NCI-H1694 treated with DMSO at 0.1 percent for 48 hours (cell line): ENCODE measurements around the gene ART1.
"Not testable (repeated sequence)": the region's sequence is repeated elsewhere in the genome, so short reads cannot be mapped to it uniquely, and the experiment has no call there.

Source experiments
- DNase-seq: peaks from one replicate; lab custom pipeline; 2025; lab: John Stamatoyannopoulos, UW

The ART1 gene

GRCh38 chr11:3632070-3632660, 12.8 kb upstream of the ART1 start:
- DNase-seq: no peak

DNA sequence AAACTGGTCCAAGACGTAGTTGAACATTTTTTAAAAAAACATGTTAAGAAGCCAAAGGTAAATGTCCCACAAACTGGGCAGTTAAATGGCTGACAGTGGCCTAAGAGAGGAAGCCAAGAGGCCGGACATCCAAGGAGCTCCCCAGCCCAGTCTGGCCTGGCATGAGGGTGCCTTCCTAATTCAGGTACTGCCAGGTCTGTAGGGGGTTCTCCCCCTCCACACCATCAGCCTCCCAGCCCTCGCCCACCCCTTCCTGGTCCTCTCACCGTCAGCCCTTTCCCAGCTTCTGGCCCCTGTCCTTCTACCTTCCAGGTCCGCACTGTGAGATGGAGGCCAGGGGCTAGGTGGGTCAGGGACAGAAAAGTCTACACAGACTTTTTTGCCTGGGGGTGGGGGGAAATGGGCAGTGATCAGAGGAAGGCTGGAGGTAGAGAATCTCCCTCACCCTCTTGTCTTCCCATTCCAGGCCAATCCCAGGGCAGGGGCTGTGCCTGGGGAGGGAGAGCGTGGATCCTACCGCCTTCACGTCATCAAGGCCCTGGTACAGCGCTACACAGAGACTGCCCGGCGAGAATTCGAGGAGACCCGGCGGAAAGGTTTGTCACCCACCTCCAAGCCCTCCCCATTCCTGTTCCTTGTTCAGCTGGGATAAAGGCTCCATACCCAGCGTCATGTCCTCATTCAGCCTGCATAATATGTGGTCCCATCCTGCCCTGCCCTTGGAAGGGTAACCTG, 9.1 kb upstream of the ART1 start:
- DNase-seq: no peak

GRCh38 chr11:3637201-3637600, 7.7 kb upstream of the ART1 start:
- no peak for DNase-seq

DNA sequence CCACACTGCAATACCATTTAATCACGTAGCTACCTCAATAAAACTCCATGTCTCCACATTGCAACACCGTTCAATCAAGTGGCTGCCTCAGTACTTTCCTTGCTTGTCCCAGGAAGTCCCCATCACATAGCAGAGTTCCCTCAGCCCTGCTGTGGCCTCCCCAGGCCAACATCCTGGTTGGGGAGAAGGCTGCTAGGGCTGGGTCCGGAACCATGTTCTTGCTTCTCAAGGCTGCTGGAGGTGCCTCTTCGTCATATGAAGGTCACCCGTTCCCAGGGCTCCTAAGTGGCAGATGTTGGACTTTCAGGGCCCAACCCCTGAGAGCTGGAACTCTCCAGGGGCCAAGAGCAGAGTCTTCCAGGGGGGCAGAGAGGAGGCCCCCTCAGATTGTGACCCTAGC, 6.4 kb upstream of the ART1 start:
- no peak for DNase-seq

DNA sequence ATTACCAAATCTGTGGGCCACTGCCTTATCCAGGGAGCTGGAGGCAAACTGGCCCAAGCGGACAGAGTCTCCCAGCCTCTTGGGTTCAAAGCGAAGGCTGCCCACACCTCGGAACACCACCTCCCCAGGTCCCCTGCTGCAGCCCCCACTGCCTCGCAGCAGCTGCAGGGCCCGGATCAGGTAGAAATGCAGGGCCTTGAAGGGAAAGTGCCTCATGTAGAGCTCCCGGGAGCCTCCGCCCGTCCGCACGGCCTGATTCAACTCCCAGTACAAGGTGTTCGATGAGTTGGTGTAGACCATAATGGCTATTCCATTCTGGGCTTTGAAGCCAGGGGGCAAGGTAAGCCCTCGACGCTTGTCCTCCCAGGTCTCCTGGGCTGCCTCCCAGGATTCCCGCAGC, 5.1 kb upstream of the ART1 start:
- no peak for DNase-seq

- no peak for DNase-seq
Measured at GRCh38 chr11:3641191-3641590, 3.7 kb upstream of the ART1 start.

- DNase-seq: no peak
Measured at GRCh38 chr11:3641701-3642070, 3.2 kb upstream of the ART1 start, which contains the start of gene ART5. TSS of gene ART5 (minus strand) at chr11:3641992. CDS start at chr11:3641862, 130 bp downstream.

DNA sequence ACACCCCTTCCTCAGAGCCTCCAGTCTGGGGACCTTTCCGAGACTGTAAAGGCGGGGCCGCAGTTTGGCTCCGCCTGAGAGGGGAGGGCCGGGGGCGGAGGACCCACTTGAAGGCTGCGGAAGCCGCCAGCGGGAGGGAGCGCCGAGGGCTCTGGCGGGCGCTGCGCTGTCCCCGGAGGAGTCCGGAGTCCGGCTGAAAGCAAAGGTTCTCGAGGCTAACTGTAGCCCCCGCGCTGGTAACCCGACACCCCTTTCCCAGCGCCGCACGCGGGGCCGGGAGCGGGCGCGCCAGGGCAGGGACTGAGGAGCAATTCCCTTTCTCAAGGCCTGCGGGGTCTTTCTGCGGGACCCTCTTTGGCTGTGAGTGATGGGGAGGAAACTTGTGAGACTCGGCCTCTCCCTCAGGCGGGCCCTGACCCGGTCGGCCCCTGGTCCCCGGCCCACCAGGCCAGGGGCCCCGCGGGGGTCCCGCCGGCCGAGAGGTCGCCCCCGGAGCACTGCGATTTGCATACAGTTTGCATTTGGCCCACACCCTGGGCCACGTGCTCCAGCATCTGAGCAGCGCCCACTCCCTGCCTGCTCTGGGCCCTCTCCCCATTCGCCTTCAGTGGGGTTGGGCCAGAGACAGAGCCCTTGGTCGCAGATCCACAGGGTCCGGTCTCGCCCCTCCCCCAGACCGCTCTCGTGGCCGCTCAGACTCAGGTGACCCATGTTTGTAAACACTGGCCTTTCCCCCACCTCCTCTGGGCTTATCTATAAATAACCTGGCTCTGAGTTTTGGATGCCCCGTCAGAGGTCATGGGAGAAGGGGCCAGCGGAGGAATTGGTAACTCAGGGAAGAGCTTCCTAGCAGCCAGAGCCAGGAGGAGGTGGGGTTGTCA, 2.6 kb upstream of the ART1 start:
- DNase-seq: peak; percentile 4

DNA sequence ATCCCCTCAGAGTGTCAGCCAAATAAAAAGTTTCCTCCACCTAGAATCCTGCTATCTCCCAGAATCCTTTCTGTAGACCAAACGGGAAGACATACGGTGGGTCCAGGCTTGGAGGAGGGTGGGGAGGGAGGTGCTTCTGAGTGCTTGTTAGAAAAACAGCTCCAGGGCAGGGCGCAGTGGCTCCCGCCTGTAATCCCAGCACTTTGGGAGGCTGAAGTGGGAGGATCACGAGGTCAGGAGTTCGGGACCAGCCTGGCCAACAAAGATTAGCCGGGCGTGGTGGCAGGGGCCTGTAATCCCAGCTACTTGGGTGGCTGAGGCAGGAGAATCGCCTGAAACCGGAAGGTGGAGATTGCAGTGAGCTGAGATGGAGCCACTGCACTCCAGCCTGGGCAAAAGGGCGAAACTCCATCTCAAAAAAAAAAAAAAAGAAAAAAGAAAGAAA, 1.8 kb upstream of the ART1 start:
- DNase-seq: not testable (repeated sequence)

DNA sequence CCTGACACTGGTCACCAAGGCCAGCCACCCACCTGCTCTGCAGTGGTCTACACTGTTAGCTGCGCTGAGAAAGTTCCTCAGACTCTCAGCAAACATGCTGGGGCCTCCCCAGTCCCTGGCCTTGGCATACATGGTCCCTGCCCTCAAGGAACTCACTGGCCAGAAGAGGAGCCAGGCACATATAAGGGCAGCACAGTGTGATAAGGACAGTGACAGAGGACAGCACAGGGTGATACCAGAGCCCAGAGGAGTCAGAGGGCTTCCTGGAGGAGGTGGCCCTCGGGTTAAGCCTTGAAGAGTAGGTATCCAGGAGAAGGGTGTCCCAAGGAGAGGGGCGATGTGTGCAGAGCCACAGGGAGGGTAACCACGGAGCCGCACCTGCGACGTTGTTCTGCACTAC, 624 bp downstream of the ART1 start:
- DNase-seq: no peak

- DNase-seq: not testable (repeated sequence)
Measured at GRCh38 chr11:3648843-3649242, 3.9 kb downstream of the ART1 start.

- DNase-seq: not testable (repeated sequence)
Measured at GRCh38 chr11:3649374-3649773, 4.4 kb downstream of the ART1 start.

- DNase-seq: not testable (repeated sequence)
Measured at GRCh38 chr11:3652514-3652913, 7.6 kb downstream of the ART1 start.

- DNase-seq: no peak
Measured at GRCh38 chr11:3655547-3655946, 10.6 kb downstream of the ART1 start.

- DNase-seq: not testable (repeated sequence)
Measured at GRCh38 chr11:3657331-3657730, 12.4 kb downstream of the ART1 start.

DNA sequence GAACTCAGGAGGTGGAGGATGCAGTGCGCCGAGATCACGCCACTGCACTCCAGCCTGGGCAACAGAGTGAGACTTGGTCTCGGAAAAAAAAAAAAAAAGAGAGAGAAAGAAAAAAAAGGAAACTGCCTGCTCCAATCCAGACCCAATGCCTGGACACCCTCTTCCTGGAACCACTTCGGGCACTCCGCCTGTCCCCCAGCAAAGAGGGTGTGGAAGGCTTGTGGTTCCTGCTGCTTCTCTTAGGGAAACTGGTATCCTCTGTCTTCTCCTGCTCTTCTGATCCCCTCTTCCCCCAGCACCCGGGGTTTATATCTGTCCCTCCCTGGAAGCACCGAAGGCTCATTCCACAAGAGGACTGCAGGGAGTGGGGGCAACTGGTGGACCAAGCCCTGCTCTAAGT, 13.3 kb downstream of the ART1 start:
- no peak for DNase-seq

DNA sequence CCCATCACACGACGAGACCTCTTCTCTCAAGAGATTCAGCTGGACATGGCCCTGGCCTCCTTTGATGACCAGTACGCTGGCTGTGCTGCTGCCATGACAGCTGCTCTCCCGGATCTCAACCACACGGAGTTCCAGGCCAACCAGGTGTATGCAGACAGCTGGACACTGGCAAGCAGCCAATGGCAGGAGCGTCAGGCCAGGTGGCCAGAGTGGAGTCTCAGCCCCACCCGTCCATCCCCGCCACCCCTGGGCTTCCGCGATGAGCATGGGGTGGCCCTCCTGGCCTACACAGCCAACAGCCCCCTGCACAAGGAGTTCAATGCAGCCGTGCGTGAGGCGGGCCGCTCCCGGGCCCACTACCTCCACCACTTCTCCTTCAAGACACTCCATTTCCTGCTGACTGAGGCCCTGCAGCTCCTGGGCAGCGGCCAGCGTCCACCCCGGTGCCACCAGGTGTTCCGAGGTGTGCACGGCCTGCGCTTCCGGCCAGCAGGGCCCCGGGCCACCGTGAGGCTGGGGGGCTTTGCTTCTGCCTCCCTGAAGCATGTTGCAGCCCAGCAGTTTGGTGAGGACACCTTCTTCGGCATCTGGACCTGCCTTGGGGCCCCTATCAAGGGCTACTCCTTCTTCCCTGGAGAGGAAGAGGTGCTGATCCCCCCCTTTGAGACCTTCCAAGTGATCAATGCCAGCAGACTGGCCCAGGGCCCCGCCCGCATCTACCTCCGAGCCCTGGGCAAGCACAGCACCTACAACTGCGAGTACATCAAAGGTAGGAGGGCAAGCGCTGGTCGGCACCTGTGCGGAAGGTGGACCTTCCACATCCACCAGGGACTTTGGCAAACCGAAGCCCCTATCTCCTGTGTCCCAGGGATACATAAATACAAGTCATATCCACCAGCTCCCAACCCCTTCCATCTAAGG, 14.9 kb downstream of the ART1 start:
- no peak for DNase-seq

DNA sequence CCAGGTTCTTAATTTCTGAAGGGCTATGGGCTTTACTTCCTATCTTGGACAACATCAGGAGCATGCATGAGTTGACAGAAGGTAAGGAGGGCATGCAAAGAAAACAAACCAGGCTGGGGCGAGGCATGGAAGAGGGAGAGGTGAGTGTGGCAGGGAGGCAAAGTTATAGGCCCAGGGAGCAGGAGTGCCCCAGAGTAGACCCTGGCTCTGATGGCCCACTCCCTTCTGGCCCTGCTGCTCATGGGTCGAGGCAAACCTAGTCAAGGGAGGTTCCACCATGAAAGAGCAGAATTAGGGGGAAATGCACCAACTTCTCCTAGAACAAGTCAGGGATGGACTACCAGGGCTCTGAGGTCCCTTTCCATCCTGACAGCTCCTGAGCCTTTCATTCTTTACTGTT, 16.0 kb downstream of the ART1 start:
- no peak for DNase-seq

DNA sequence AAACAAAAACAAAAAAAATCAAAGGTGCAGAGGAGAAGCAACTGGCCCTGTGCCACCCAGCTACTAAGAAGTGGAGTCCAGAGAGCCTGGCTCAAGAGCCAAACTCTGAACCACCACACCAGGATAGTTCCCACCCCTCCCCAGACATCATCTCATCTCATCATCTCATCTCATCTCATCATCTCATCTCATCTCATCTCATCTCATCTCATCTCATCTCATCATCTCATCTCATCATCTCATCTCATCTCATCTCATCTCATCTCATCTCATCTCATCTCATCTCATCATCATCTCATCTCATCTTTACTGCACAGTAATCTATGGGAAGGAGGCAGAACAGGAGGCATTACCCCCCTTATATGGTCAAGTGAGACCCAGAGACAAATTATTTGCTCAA, 17.9 kb downstream of the ART1 start:
- no peak for DNase-seq

DNA sequence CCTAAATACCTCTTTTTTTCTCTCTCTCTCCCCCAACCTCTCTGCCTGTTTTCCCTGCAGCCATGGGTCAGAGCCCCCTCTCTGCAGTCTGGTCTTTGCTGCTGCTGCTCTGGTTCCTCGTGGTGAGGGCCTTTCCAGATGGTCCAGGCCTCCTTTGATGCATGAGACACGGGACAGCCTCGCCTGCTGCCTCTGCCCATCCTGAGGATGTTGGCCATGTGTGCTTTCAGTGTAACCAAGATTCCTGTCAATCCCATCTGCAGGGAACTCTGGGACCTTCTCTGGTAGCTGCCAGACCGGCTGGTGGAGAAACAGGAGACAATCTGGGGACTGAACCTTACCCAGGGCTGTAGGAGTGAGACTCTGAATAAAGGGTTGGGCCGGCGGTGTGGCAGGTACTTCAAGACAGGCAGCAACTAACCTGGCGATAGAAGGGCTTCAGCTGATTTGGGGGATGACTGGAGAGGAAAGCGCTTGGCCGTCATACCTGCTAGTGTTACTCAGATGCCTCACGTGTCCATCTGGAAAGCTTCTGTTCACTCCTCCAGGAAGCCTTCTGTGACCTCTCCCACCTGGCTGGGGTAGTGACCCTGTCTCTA, 19.2 kb downstream of the ART1 start:
- DNase-seq: no peak

GRCh38 chr11:3665336-3666022, 20.6 kb downstream of the ART1 start:
- no peak for DNase-seq
